ENCODE data around the gene EPB41L1. TPM values are rescaled to one million over a fixed set of nuclear protein-coding genes. Genes with fewer than 3 reads are reported as not detected.

Gene EPB41L1
- 9.1 and 12.6 TPM in 2 replicates for total RNA-seq

GRCh38 chr20:36154700-36155628, at the start of gene EPB41L1:
EPB41L1 (plus strand) TSS chr20:36154740; CDS start chr20:36173778, 19,038 bp downstream.
- TF ChIP-seq CTCF (IDR thresholded peaks at IDR 0.05; ENCODE audit: insufficient read depth, low read depth, low read length), result no peak
- DNase-seq (ENCODE audit: low read depth), result no peak
- peak within 1 kb of the TSS; percentile 73 for H3K4me3 ChIP-seq (ENCODE audit: low read depth, low read length)

- H3K4me3 ChIP-seq (ENCODE audit: low read depth, low read length), result no peak overlapping the region
- DNase-seq (ENCODE audit: low read depth), result no peak
- no peak for TF ChIP-seq CTCF (IDR thresholded peaks at IDR 0.05; ENCODE audit: insufficient read depth, low read depth, low read length)
Observed at GRCh38 chr20:36104856-36105255, 49.7 kb upstream of the EPB41L1 start.

- no peak for TF ChIP-seq CTCF (IDR thresholded peaks at IDR 0.05; ENCODE audit: insufficient read depth, low read depth, low read length)
- DNase-seq (ENCODE audit: low read depth), result no peak
- no peak overlapping the region for H3K4me3 ChIP-seq (ENCODE audit: low read depth, low read length)
Observed at GRCh38 chr20:36105711-36106226, 48.8 kb upstream of the EPB41L1 start.

GRCh38 chr20:36106606-36107005, 47.9 kb upstream of the EPB41L1 start:
- TF ChIP-seq CTCF (IDR thresholded peaks at IDR 0.05; ENCODE audit: insufficient read depth, low read depth, low read length), result no peak
- DNase-seq (ENCODE audit: low read depth), result no peak
- H3K4me3 ChIP-seq (ENCODE audit: low read depth, low read length), result no peak overlapping the region

- DNase-seq (ENCODE audit: low read depth), result no peak
- no peak for TF ChIP-seq CTCF (IDR thresholded peaks at IDR 0.05; ENCODE audit: insufficient read depth, low read depth, low read length)
- H3K4me3 ChIP-seq (ENCODE audit: low read depth, low read length), result no peak overlapping the region
Observed at GRCh38 chr20:36107881-36108280, 46.7 kb upstream of the EPB41L1 start.

- DNase-seq (ENCODE audit: low read depth), result no peak
- no peak for TF ChIP-seq CTCF (IDR thresholded peaks at IDR 0.05; ENCODE audit: insufficient read depth, low read depth, low read length)
- H3K4me3 ChIP-seq (ENCODE audit: low read depth, low read length), result no peak overlapping the region
Observed at GRCh38 chr20:36109251-36109947, 45.1 kb upstream of the EPB41L1 start.

Measured in fibroblast of villous mesenchyme (primary cell).